SH-SY5Y (cell line): Measurements from ENCODE around the gene EXD3.

Experiments
- GATA2 ChIP-seq: IDR thresholded peaks from 2 replicates; pipeline ENCODE4 v1.6.1; 2011; ENCODE audit warnings: mild to moderate bottlenecking, low read depth, low read length
- GATA3 ChIP-seq: IDR thresholded peaks from 2 replicates; pipeline ENCODE4 v1.6.1; 2011; ENCODE audit warnings: low read depth, mild to moderate bottlenecking, low read length, moderate library complexity

DNA sequence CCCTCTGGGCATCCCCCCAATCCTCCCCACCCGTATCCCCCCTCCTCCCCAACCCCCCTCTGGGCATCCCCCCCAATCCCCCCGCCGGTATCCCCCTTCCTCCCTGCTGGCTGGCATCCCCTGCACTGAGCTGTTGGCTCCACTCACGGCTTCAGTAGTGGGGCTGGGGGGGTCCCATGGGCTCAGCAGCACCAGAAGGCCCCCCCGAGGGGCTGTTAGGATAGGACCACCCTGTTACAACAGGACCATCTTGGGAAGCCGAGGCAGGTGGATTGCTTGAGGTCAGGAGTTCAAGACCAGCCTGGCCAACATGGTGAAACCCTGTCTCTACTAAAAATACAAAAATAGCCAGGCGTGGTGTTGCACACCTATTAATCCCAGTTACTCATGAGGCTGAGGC, 42.4 kb downstream of the EXD3 start:
- no peak for TF ChIP-seq GATA3
- no peak for TF ChIP-seq GATA2
